H1 (cell line): ENCODE measurements around the gene CALR. TPM values are rescaled to one million over a fixed set of nuclear protein-coding genes. Genes with fewer than 3 reads are reported as not detected.
A peak's percentile ranks its signal among the peaks of the same experiment; 100 is the strongest.

Experiments
- CTCF ChIA-PET: fragments of 300-600 bp; sonication (Branson Sonifier 250); formaldehyde crosslinking; loops from one replicate; lab custom pipeline; 2021; ENCODE audit not compliant: partially characterized antibody; lab: Charles Lee
- POLR2A ChIA-PET: fragments of 300-600 bp; sonication (Branson Sonifier 250); formaldehyde crosslinking; loops from one replicate; lab custom pipeline; 2021; ENCODE audit warnings: inconsistent platforms; ENCODE audit not compliant: partially characterized antibody; lab: Charles Lee
- DNase-seq, 2 experiments: peaks; one replicate each; pipeline versions ENCODE4 v3.0.0 to v3.0.0-alpha.2; 2010 to 2022; ENCODE audit warnings: low spot score in 2 of 2, low read depth in 1 of 2, mixed read lengths in 1 of 2
- FAIRE-seq: peaks from 2 replicates; lab custom pipeline; 2011; peaks lifted over from hg19 to GRCh38; lab: Jason Lieb, UNC
- H2AFZ ChIP-seq: 2 replicates; pipeline ENCODE4 v1.8.1; 2012; ENCODE audit warnings: low read length, inconsistent platforms
- H2AK5ac ChIP-seq: 2 replicates; pipeline ENCODE4 v1.6.1; 2013; ENCODE audit warnings: low read depth, low read length
- H2BK120ac ChIP-seq: replicated peaks from 2 replicates; pipeline ENCODE3; 2013; ENCODE audit warnings: low read depth, low read length, inconsistent platforms
- H2BK12ac ChIP-seq: 2 replicates; pipeline ENCODE4 v1.6.1; 2013; ENCODE audit warnings: low read depth, low read length
- H2BK15ac ChIP-seq: 2 replicates; pipeline ENCODE4 v1.6.1; 2013; ENCODE audit warnings: low read length
- H2BK20ac ChIP-seq: 2 replicates; pipeline ENCODE4 v1.6.1; 2013; ENCODE audit warnings: low read length
- H2BK5ac ChIP-seq: 2 replicates; pipeline ENCODE4 v1.6.1; 2013; ENCODE audit warnings: low read depth, low read length
- H3K14ac ChIP-seq: 2 replicates; pipeline ENCODE4 v1.6.1; 2013; ENCODE audit warnings: inconsistent platforms; ENCODE audit not compliant: insufficient read length
- H3K18ac ChIP-seq: 2 replicates; pipeline ENCODE4 v1.6.1; 2013; ENCODE audit warnings: low read length; ENCODE audit errors: extremely low read depth
- H3K23ac ChIP-seq: 2 replicates; pipeline ENCODE4 v1.6.1; 2013; ENCODE audit warnings: inconsistent platforms; ENCODE audit not compliant: insufficient read length
- H3K23me2 ChIP-seq: 2 replicates; pipeline ENCODE4 v1.6.1; 2013; ENCODE audit warnings: low read depth, low read length
- H3K27ac ChIP-seq: 2 replicates; pipeline ENCODE4 v1.6.1; 2011; ENCODE audit warnings: low read depth, low read length, inconsistent platforms
- H3K27me3 ChIP-seq, 4 experiments: replicated peaks in 1 of 4; 1 replicate in 1 of 4; 2 replicates in 3 of 4; pipeline versions ENCODE4 v1.6.1 to v1.8.1; 2011 to 2013; ENCODE audit warnings: low read length in 3 of 4, mild to moderate bottlenecking in 3 of 4, inconsistent platforms in 2 of 4, mixed read lengths in 2 of 4, moderate library complexity in 1 of 4; ENCODE audit not compliant: control insufficient read depth in 3 of 4, insufficient read depth in 3 of 4; ENCODE audit errors: extremely low read depth in 1 of 4
- H3K36me3 ChIP-seq, 4 experiments: 2 replicates each; pipeline versions ENCODE4 v1.6.1 to v1.8.1; 2011 to 2013; ENCODE audit warnings: mild to moderate bottlenecking in 4 of 4, low read length in 3 of 4, moderate library complexity in 2 of 4, control low read depth in 1 of 4, inconsistent platforms in 1 of 4; ENCODE audit not compliant: insufficient read depth in 4 of 4, control insufficient read depth in 2 of 4
- H3K4ac ChIP-seq: replicated peaks from 2 replicates; pipeline ENCODE3; 2013; ENCODE audit warnings: low read length, low read depth, mixed read lengths, inconsistent platforms; ENCODE audit not compliant: insufficient read length
- H3K4me1 ChIP-seq, 4 experiments: replicated peaks in 1 of 4; 1 replicate in 1 of 4; 2 replicates in 3 of 4; pipeline versions ENCODE4 v1.6.1 to v1.8.1; 2011 to 2013; ENCODE audit warnings: low read length in 3 of 4, inconsistent platforms in 2 of 4, mixed read lengths in 1 of 4; ENCODE audit not compliant: insufficient read depth in 4 of 4, control insufficient read depth in 3 of 4
- H3K4me2 ChIP-seq, 2 experiments: 2 replicates each; pipeline versions ENCODE4 v1.6.1 to v1.8.1; 2011 to 2013; ENCODE audit warnings: low read depth in 2 of 2, low read length in 2 of 2, control low read depth in 1 of 2, inconsistent platforms in 1 of 2, mild to moderate bottlenecking in 1 of 2; ENCODE audit not compliant: insufficient read depth in 1 of 2
- H3K4me3 ChIP-seq, 4 experiments: fragments of 200-600, 300-600 bp in 1 of 4; sonication (generic), shearing (Covaris generic), sonication (Bioruptor Twin) in 1 of 4; 2 replicates each; pipeline versions ENCODE4 v1.5.1 to v1.8.1; 2011 to 2016; ENCODE audit warnings: low read length in 4 of 4, low read depth in 3 of 4, control low read depth in 2 of 4, inconsistent platforms in 2 of 4, mild to moderate bottlenecking in 2 of 4, mixed read lengths in 1 of 4, moderate library complexity in 1 of 4; ENCODE audit not compliant: insufficient read depth in 2 of 4; ENCODE audit errors: extremely low read depth in 1 of 4
- H3K56ac ChIP-seq: replicated peaks from 2 replicates; pipeline ENCODE3; 2013; ENCODE audit warnings: low read depth, mild to moderate bottlenecking, mixed read lengths, low read length, inconsistent platforms; ENCODE audit not compliant: insufficient read length
- H3K79me1 ChIP-seq: 2 replicates; pipeline ENCODE4 v1.6.1; 2013; ENCODE audit warnings: low read depth, low read length, control low read depth
- H3K79me2 ChIP-seq, 2 experiments: 2 replicates each; pipeline versions ENCODE4 v1.6.1 to v1.8.1; 2012 to 2013; ENCODE audit warnings: low read length in 2 of 2, mild to moderate bottlenecking in 2 of 2, inconsistent platforms in 1 of 2; ENCODE audit not compliant: insufficient read depth in 2 of 2, control insufficient read depth in 1 of 2
- H3K9ac ChIP-seq, 4 experiments: replicated peaks in 1 of 4; 1 replicate in 1 of 4; 2 replicates in 3 of 4; pipeline versions ENCODE4 v1.6.1 to v1.8.1; 2011 to 2013; ENCODE audit warnings: low read depth in 3 of 4, low read length in 3 of 4, control low read depth in 2 of 4, mild to moderate bottlenecking in 2 of 4, moderate library complexity in 2 of 4, inconsistent platforms in 1 of 4; ENCODE audit errors: extremely low read depth in 1 of 4
- H3K9me3 ChIP-seq, 2 experiments: 2 replicates each; pipeline versions ENCODE4 v1.6.1 to v1.8.1; 2012 to 2013; ENCODE audit warnings: mild to moderate bottlenecking in 2 of 2, moderate library complexity in 2 of 2, control low read depth in 1 of 2, inconsistent platforms in 1 of 2, low read depth in 1 of 2, low read length in 1 of 2, mixed read lengths in 1 of 2; ENCODE audit not compliant: insufficient read depth in 2 of 2
- H4K20me1 ChIP-seq, 2 experiments: replicated peaks in 1 of 2; 2 replicates each; pipeline versions ENCODE3 to v1.8.1; 2011 to 2013; ENCODE audit warnings: inconsistent platforms in 2 of 2, low read length in 2 of 2, mild to moderate bottlenecking in 1 of 2; ENCODE audit not compliant: insufficient read depth in 2 of 2, control insufficient read depth in 1 of 2
- H4K5ac ChIP-seq: 2 replicates; pipeline ENCODE4 v1.6.1; 2013; ENCODE audit warnings: low read length, low read depth, mixed read lengths, inconsistent platforms; ENCODE audit not compliant: insufficient read length
- H4K8ac ChIP-seq: 2 replicates; pipeline ENCODE4 v1.8.0; 2013; ENCODE audit warnings: mild to moderate bottlenecking, moderate library complexity, low read length, inconsistent platforms; ENCODE audit not compliant: insufficient read depth; ENCODE audit errors: extremely low read depth
- H4K91ac ChIP-seq: replicated peaks from 2 replicates; pipeline ENCODE3; 2013; ENCODE audit warnings: low read length, mixed read lengths, inconsistent platforms; ENCODE audit not compliant: insufficient read length
- SUZ12 ChIP-seq: fragments of 200-600 bp; sonication (generic); IDR thresholded peaks from 2 replicates; pipeline ENCODE4 v1.6.1; 2012; ENCODE audit warnings: mild to moderate bottlenecking, inconsistent platforms, low read length, moderate library complexity, mixed read lengths
- TAF7 ChIP-seq: optimal IDR thresholded peaks from 2 replicates; pipeline ENCODE3; 2011; ENCODE audit warnings: low read depth, mild to moderate bottlenecking, inconsistent platforms, low read length, moderate library complexity, borderline replicate concordance
- WGBS, 2 experiments: shearing (Covaris generic) in 1 of 2; methylation state at CpG; one replicate each; pipeline versions ENCODE4 v1.1.6 to v1.1.7; 2013 to 2015; ENCODE audit warnings: low lambda C conversion rate in 2 of 2, mixed read lengths in 2 of 2, inconsistent platforms in 1 of 2, low coverage in 1 of 2, missing lambda C conversion rate in 1 of 2; ENCODE audit not compliant: insufficient replicate concordance in 2 of 2, insufficient coverage in 1 of 2, insufficient read length in 1 of 2; ENCODE audit errors: extremely low coverage in 1 of 2, missing lambda C conversion rate in 1 of 2; 5-methylcytosine and 5-hydroxymethylcytosine counted together
- polyA plus RNA-seq, 7 experiments: library from polyadenylated mRNA; depleted of rRNA in 3 of 7; stranded (reverse) in 5 of 7; unstranded in 2 of 7; fragments of >200 nt in 5 of 7; fragments of 200-250 nt in 2 of 7; gene quantifications; 1 replicate in 5 of 7; 2 replicates in 1 of 7; 4 replicates in 1 of 7; pipeline versions ENCODE4 v1.2.1 to v1.2.3, GENCODE V29; 2011 to 2013; ENCODE audit warnings: missing spikeins in 2 of 7, mixed read lengths in 2 of 7
- total RNA-seq: library from RNA; stranded (reverse); fragmentation: NEBNext Ultra II Directional; extraction: Animal tissue kit (Norgen Biotek cat#: 25700); gene quantifications from 2 replicates; pipeline ENCODE4 v1.2.1, GENCODE V29; 2021

CALR gene
- total and polyA plus RNA-seq, 2 of the 8 experiments (the other 6 are each of a cell fraction or from before 2014, with no cell fraction given): 591 to 1,155 TPM

GRCh38 chr19:12948612-12949362 is 10.4 kb downstream of the CALR start:
- H4K8ac ChIP-seq: no peak overlapping the region
- H3K79me1 ChIP-seq: peaks cover 2% of the 10 kb centered on the region; the same call in 1 of the 2 replicates
- H2AFZ ChIP-seq: no peak overlapping the region
- CTCF ChIA-PET: interaction anchor here (3.1 kb wide), 1 partner anchor 17 kb away, joined by 18 read pairs; no protein-coding TSS in a partner anchor
- DNase-seq: no peak
- peaks cover 19 to 65% (median 35%) of the 10 kb centered on the region in 4 experiments for H3K36me3 ChIP-seq
- H3K23me2 ChIP-seq: no peaks in the 10 kb centered on the region
- H3K4me2 ChIP-seq: no peak overlapping the region
- TF ChIP-seq TAF7: no peak
- TF ChIP-seq SUZ12: no peak
- H3K4me1 ChIP-seq: peaks cover 0 to 3% (median 0%) of the 10 kb centered on the region in 4 experiments; a peak in 1 of 7 replicates
- H3K23ac ChIP-seq: no peak overlapping the region
- H4K20me1 ChIP-seq: peaks cover 0 to 4% of the 10 kb centered on the region in 2 experiments
- H3K79me2 ChIP-seq: peaks cover 0 to 19% of the 10 kb centered on the region in 2 experiments; a peak in 2 of 4 replicates
- WGBS, 2 experiments: 97% methylated on average over 29 of the region's 30 CpGs; no CpG with 5 or more reads in 1 of the 2 experiments
- no peak overlapping the region for H2AK5ac ChIP-seq
- no peak overlapping the region for H4K5ac ChIP-seq
- H3K4me3 ChIP-seq: no peak overlapping the region
- H3K4ac ChIP-seq: no peak overlapping the region
- POLR2A ChIA-PET: interaction anchor here (1.0 to 8.1 kb wide), 9 partner anchors 6 to 58 kb away, joined by 3 to 71 read pairs (median 7); partner anchors contain the start of genes CALR, FARSA, GADD45GIP1 and GCDH
- H3K56ac ChIP-seq: no peak overlapping the region
- H3K9ac ChIP-seq: 0 out of 7 replicates have a peak overlapping the region, but pooled peaks of 1 of the 4 experiments have one; percentile 6
- no peaks in the 10 kb centered on the region for H3K27me3 ChIP-seq
- H2BK20ac ChIP-seq: no peak overlapping the region
- H3K27ac ChIP-seq: no peak overlapping the region
- no peak overlapping the region for H2BK120ac ChIP-seq
- no peak overlapping the region for H2BK12ac ChIP-seq
- H3K14ac ChIP-seq: no peak overlapping the region
- no peak overlapping the region for H3K18ac ChIP-seq
- no peak overlapping the region for H4K91ac ChIP-seq
- no peak overlapping the region for H2BK15ac ChIP-seq
- FAIRE-seq: no peak
- H3K9me3 ChIP-seq: no peaks in the 10 kb centered on the region
- no peak overlapping the region for H2BK5ac ChIP-seq
